ENCODE measurements around the gene RHOV.

Gene RHOV

DNA sequence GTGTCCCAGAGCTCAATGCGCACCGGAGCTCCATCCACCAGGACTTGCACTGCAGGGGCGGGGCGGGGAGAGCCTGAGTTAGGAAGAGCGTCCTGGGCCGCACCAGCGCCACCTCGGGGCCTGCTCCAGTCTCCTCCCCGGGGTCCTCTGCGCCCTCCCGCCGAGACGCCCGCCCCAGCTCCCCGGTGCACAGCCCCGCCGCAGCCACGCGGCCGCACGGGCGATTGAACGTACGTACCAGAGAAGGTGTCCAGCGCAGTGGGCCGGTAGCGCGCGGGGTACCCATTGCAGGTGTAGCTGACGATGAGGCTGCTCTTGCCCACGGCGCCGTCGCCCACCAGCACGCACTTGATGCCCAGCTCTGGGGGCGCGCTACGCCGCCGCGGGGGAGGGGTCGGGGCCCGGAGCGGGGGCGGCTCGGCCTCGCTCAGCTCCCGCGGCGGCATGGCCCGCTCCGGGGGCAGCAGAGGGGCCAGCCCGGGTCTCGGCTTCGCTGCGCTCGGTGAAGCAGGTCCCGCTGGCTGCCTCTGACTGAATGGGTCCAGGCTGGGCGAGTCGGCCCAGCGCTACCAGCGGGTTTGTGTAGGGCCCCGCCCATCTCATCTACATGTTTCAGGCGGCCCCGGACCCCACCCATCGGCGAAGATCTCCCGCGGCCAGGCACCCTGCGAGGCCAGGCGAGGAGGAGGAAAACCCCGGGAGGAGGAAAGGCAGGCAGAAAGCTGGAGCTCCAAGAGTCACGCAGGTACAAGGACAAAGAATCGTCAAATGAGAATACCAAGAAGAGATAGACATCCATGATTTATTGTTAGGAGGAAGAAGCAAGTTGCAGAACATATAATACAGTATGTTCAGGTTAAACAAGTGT, at the start of gene RHOV:
Gene RHOV, minus strand, starts transcription at position 541 of the 868 bp plus-strand sequence. Its CDS starts 95 bp downstream, at position 446.
- peak; percentile 47 for DNase-seq

DNA sequence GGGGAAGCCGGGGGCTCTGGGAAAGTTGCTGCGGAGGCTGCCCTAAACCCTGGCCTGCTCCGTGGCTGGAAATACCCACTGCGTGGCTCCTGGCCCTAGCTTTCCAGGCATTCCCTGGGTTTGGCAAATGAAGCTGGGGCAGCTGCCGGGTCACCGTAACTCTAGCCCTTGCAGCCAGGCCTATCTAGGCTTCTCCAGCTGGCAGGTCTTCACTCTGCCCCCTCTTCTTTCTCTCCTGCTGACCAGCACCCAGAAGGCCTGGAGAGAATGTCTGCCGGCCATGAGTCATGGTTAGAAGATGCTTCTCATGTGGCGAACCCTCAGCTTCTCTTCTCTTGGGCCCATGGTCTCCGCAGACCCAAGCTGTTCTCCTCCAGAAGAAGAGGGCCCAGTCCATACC, 49.5 kb upstream of the RHOV start:
- no peak for DNase-seq

GRCh38 chr15:40922608-40923005, 48.6 kb upstream of the RHOV start:
- no peak for DNase-seq

- DNase-seq, result no peak
These were observed 48.0 kb upstream of the RHOV start for GRCh38 chr15:40921949-40922607.

DNA sequence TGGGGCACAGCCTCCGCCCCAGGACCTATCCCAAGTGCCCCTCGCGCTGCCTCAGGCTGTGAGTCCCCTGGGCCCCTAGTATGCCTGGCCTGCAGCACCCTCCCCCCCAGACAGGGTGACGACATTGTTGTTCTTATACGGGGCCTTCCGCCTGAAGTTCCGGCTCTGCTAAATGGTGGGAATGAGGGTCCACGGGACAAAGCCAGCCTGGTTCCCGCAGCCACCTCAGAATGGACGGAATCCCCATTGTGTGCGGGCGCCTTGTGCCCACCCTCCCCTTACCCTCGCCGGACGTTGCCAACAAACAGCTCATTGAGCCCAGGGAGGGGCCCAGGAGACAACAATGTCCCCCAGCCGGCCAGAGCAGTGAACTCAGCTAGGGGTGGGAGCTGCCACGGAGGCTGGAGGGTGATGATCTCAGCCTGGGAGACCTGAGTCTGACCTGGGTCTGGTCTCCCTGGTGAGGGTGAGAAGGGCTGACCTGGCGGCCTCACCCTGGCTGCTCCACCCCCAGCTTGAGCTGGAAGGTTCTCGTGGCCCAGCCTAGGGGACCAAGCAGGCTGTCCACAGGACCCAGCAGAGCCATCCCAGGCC, 44.9 kb upstream of the RHOV start:
- no peak for DNase-seq

DNA sequence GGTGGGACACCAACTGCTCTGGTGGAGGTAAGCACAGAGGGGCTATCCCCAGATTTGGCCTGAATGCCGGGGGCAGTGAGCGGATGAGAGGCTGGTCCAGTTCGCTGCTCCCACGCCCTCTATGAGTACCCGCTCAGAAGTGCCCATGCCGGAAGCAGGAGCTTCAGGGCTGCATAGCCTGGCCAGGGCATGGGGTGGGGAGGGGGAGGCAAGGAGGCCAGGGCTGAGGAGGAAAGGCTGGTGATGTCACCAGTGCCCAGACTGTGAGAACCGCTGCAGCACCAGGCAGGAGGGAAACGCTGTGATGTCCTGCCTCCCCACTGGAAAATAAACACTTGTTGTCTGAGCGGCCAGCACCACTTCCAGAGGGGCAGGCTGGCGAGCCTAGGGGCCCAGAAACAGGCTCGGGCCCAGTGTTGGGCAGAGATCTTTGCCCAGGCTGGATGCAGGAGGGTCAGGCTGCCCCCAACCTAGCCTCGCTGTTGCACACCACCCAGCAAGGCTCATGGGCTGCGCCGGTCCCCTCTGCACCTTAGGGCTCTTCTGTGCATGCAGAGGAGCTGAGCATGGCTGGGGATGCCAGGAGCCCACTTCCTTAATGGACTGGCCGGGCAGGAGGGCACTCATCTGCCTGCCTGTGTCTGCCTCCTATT, 44.2 kb upstream of the RHOV start:
- no peak for DNase-seq

DNA sequence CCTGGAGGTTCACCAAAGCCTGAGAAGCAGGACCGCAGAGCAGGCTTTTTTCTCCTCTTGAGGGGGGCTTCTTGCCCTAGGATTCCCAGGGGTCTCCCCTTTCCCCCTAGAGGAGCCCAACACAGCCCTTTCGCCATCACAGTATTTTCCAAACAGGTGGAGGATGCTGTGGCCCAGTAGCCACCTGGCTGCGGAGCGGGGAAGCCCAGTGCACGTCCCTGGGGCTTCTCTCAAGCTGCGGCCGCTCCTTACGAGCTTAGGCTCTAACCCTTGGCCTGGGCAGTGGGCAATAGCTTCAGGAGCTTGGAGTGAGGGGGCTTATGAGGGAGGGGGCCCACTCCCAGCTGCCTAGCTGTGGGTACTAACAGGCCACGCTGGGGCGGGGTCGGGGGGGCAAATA, 43.6 kb upstream of the RHOV start:
- no peak for DNase-seq

GRCh38 chr15:40915679-40916078, 41.6 kb upstream of the RHOV start:
- no peak for DNase-seq

DNA sequence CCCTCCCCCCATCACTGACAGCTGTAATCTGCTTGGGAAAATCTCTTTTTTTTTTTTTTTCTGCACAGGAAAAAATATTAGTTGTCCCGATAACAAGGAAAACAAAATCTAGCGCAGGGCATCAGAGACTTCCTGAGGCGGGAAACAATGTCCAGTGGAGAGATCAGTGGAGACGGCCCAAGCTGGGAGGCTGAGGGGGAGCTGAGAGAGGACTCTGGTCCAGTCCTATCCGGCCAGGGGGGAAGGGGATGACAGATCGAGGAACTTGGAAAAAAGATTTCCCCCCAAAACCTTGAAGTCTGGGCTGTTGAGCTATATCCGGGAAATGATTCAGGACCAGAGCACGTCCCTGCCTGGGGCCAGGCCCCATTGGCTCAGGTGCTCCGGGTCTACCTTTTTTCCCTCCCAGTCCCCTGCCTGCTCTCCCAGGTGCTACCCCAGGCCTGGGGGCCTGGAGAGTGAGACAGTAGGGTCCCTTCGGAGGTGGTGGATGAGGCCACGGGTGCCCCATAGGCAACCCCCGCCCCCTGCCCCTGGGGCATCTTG, 41.2 kb upstream of the RHOV start:
- no peak for DNase-seq

DNA sequence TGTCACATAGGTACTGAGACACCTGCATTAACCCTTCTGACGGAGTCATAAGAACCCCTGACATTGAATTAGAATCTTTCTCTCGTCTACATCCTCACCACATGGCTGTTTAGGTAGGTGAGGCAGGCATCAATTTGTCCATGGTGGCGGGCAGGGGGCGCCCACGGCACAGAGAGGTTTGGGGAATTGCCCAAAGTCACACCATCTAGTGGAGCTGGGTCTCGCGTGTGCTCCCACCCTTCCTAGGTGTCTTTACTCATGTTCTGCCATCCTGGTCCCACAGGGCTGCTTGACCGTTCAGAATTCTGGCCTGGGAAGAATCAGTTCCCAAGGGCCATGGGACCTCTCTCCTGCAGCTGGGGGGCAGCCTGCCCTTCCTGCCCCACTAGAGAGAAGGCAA, 40.5 kb upstream of the RHOV start:
- no peak for DNase-seq

- DNase-seq, result no peak
These were observed 40.0 kb upstream of the RHOV start for GRCh38 chr15:40914013-40914412.

DNA sequence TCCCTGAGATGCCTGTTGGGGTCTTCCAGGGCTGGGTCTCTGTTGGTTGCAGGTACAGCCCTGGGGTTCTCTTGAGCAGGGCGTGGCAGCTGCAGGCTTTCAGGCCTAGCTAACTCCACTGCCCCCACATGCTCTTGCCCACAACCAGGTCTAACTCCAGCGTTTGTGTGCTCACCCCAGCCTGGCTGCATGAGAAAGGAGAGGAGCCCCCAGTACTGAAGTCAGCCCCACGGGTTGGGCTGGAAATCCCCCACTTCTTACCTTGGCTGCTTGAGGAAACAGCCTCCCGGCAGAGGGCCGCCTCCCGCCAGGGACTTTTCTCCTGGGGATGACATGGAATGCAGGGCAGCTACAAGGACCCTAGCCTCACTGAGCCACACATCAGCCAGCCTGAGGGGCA, 38.4 kb upstream of the RHOV start:
- no peak for DNase-seq

DNA sequence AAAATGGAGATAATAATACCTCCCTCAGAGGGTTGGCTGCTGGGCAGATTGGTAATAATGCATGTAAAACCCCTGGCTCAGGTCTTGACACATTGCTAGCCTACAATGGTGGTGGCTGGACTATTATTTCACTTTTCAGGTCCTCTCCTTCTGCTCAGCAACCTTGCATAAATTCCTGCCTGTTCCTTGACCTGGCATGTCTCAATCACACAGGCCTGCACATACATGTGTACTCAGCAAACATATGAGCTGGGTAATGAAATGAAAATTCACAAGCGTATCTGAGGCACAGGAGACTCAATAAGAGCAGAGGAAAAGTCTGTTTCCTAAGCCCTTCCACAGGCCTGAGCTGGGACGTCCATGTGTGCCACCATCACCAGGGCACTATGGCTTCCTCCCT, 37.7 kb upstream of the RHOV start:
- DNase-seq, result no peak

- no peak for DNase-seq
These were observed 37.1 kb upstream of the RHOV start for GRCh38 chr15:40911141-40911540.

- no peak for DNase-seq
These were observed 35.9 kb upstream of the RHOV start for GRCh38 chr15:40909662-40910630.

GRCh38 chr15:40908095-40908494, 34.1 kb upstream of the RHOV start:
- no peak for DNase-seq

DNA sequence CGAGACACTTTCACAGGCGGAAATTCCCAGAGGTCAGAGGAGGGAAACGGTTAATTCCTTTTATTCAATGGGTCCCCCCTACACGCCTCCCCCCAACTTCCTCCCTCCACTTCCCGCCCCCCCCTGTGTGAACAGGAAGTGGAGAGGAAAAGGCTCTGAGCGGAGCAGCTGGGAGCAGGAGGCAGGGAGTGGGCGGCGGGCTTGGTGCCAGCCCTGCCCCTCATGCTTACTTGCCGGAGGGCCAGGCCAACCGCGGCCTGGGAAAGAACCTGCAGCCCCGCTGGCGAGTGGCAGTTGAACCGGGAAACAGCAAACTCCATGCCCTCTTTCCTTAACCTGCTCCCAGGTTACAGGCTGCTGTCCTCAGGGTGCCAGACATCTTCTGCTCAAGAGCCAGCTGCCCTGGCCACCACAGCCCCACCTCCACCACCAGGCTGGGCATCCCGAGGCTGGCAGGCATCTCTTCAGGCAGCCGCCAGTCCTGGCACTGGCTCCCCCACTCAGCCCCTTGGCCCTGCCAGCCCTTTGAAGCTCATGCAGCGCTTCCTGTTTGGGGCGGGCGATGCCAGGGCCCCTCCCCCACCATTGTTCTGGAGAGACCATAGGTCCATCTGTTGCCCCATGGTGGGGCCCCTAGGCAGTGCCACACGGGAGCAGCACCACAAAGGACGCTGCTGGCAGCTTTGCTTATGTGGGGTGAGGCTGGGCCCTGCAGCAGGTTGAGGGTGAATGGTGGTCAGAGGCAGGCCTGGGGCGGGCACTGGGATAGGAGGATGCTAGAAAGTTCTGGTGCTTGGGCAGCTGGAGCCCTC, 33.2 kb upstream of the RHOV start:
- no peak for DNase-seq

DNA sequence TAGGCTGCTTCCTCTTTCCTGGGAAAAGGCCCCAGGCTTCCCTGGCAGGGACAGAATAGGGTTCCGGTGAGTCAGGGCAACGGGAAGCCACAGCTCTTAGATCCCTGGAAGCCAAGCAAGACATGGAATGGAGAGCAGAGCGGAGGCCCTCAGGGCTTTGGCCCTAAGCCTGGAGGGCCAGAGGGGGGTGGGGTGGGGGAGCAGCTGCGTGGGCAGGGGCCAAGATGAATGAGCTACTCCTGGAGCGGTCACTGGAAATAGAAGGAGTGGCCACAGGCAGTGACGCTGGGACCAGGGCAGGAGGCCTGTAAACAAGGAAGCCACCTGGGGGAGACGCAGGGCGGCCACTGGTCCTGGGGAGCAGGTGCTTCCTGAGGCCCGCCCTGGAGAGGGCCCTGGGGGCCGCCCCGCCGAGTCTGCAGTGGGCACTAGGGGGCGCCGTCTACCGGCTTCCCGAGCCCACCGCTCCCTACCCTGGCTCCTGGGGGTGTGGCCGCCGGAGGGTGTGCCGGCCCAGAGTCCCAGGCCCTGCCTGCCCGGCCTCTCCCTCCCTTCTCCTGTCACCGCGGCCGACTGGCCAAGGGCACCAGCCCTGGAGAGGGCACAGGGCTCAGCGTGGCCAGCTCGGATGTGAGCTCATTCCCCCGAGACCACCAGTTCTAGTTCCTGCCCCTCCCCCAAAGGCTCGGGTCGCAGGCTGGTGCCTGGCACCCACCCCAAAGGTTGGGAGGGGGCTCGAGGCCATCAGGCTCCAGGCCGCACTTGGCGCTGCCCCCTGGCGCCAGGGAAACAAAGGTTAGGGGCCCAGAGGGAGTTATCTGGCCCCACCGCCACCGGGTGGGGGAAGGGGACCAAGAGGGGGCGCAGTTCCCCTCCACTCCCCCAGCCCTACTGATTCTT, 32.3 kb upstream of the RHOV start:
- DNase-seq, result peak; percentile 91

DNA sequence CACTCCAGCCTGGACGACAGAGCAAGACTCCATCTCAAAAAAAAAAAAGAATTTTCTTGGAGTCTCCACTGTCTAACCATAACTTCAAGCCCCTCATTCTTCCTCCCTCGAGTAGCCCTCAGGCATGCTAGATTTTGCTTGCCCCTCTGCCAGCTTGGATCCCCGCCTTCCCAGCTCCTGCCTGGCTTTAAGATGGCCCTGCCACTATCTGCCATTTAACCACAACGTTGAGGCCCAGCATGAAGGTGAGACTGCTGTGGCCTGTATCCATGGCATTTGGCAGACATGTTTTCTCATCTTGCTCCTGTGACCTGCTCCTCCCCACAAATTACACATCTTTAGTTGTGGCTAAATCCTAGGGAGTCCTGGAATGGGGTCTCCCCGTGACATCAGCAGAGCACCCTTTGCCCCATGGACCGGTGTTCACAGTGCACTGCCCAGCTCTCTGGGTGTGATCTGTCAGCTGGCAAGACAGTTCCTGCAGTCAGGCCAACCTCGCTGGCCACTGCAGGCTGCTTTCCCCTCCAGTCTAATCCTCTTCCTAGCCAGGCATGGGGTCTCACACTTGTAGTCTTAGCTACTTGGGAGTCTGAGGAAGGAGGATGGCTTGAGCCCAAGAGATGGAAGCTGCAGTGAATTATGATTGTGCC, 30.6 kb upstream of the RHOV start:
- no peak for DNase-seq

Data from kidney glomerular epithelial cell (primary cell).